DMS53 treated with DMSO at 0.1 percent for 48 hours (cell line): ENCODE data around the gene PFN3.
A peak's percentile ranks its signal among the peaks of the same experiment; 100 is the strongest.
"Not testable (repeated sequence)": the region's sequence is repeated elsewhere in the genome, so short reads cannot be mapped to it uniquely, and the experiment has no call there.

Experiments
- DNase-seq: peaks from one replicate; lab custom pipeline; 2025; ENCODE audit not compliant: unreplicated experiment; lab: John Stamatoyannopoulos, UW

Gene PFN3

GRCh38 chr5:177425801-177426565 is 25.5 kb upstream of the PFN3 start:
- peak; percentile 99 for DNase-seq

GRCh38 chr5:177425196-177425800 is 24.8 kb upstream of the PFN3 start:
- peak; percentile 58 for DNase-seq

- no peak for DNase-seq
These were observed 23.2 kb upstream of the PFN3 start for GRCh38 chr5:177423671-177424070.

- no peak for DNase-seq
These were observed 20.8 kb upstream of the PFN3 start for GRCh38 chr5:177421062-177421798.

- DNase-seq = not testable (repeated sequence)
These were observed 20.0 kb upstream of the PFN3 start for GRCh38 chr5:177420472-177420871.

- no peak for DNase-seq
These were observed 18.6 kb upstream of the PFN3 start for GRCh38 chr5:177419046-177419445.

- DNase-seq = not testable (repeated sequence)
These were observed 16.6 kb upstream of the PFN3 start for GRCh38 chr5:177417081-177417480.

- no peak for DNase-seq
These were observed 14.0 kb upstream of the PFN3 start for GRCh38 chr5:177414481-177414880.

GRCh38 chr5:177412603-177413233 is 12.3 kb upstream of the PFN3 start:
- no peak for DNase-seq

- DNase-seq = no peak
These were observed 10.1 kb upstream of the PFN3 start for GRCh38 chr5:177410575-177410974.

- DNase-seq = no peak
These were observed 8.8 kb upstream of the PFN3 start, which contains the start of gene F12 for GRCh38 chr5:177409043-177409801. Gene F12, minus strand, starts transcription at chr5:177409564. Its CDS starts 37 bp downstream, at chr5:177409527.

- no peak for DNase-seq
These were observed 5.3 kb upstream of the PFN3 start for GRCh38 chr5:177405805-177406204.

GRCh38 chr5:177405312-177405711 is 4.9 kb upstream of the PFN3 start:
- DNase-seq = no peak

GRCh38 chr5:177404641-177405179 is 4.2 kb upstream of the PFN3 start:
- DNase-seq = no peak

- DNase-seq = peak; percentile 65
These were observed 3.6 kb upstream of the PFN3 start for GRCh38 chr5:177403792-177404640.

GRCh38 chr5:177403102-177403791 is 2.8 kb upstream of the PFN3 start:
- DNase-seq = peak; percentile 65

GRCh38 chr5:177402271-177403043 is 2.0 kb upstream of the PFN3 start:
- DNase-seq = peak; percentile 93

GRCh38 chr5:177397875-177398390 is 2.5 kb downstream of the PFN3 start:
- no peak for DNase-seq
